GM18868 (cell line): Measurements from ENCODE around the gene PIK3R6.

Experiments used
- ATAC-seq: cut with Tn5 transposase; IDR thresholded peaks from one replicate; pipeline ENCODE4 v1.9.1; 2021; ENCODE audit warnings: mild to moderate bottlenecking, moderate library complexity; ENCODE audit not compliant: unreplicated experiment

The PIK3R6 gene

DNA sequence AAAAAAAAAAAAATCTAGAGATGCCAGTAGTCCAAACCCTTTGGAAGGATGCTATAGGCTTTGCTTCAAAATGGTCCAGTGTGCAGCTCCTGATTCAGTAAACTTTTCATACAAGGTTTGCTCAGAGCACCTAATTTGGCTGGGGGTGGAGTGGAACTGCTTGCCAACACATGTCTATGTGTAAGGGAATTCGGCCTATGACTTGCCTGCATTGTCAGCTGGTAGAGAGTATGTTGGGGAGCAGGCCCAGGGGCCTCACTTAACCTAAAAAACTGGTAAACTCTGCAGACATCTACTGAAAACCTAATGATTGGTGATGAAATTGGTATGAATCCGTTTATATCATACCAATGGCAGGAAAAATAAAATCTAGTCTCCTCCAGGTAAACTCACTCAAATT lies 66.8 kb downstream of the PIK3R6 start:
- no peak for ATAC-seq

DNA sequence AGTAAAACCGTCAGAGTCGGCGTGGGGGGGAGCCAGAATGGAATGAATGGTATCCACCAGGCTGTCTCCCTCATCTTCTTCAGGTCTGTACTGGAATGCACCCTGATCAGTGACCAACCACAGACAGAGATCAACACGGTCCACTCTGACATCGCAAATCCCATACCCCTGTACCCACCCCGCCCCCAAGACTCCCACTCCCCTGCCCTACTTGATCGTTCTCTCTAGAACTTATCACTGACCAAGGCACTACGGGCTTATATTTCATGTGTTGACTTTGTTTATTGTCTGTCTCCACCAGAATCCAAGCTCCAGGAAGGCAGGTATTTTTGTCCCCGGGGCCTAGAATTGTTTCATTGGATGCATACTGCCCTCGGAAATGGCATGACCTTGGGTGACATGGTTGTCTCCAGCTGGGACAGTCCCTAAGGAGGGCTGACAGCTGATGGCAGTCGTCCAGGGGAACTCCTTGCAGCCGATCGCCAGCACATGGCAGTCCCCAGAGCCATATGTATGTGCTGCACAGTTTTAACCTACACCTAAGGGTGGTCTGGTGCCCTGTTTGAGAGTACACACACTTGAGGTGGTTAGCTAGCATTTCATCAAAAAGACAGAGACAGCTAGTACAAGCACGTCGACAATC lies 67.8 kb downstream of the PIK3R6 start:
- no peak for ATAC-seq

DNA sequence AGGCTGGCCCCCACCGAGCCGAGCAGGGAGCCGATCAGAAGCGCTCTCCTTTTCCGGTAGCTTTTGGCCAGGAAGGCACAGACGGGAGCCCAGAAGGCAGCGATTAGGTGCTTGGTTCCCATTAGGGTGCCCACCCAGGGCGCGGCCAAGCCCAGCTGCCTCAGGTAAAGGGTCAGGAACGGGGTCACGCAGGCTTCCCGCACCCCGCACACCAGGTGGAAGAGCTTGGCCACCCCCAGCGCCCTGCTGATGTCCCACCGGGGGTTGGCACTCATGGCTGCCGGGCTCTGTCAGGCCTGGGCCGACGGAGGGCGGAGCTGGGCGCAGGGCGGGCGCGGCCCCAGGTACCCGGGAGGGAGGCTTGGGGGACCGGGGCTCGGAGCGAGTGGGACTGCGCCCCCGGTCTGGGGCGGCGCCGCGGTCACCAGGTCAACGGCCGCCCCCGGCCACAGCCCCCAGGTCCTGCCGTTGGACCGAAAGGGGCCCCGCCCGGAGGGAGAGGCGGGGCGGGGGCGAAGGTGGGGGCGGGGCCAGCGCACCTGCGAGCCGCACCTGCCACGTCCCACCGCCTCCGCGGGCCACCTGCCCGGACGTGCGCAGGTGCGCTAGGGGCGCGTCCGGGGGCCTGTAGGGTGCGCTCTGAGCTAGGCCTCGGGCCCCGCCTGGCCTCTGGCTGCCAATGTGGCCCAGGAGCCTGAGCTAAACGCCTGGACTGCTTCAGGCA lies 68.5 kb downstream of the PIK3R6 start, which contains the start of gene MFSD6L:
Gene MFSD6L (minus strand): TSS at position 520 of the 724 bp plus-strand sequence. CDS start 245 bp downstream, at position 275.
- ATAC-seq, result no peak

DNA sequence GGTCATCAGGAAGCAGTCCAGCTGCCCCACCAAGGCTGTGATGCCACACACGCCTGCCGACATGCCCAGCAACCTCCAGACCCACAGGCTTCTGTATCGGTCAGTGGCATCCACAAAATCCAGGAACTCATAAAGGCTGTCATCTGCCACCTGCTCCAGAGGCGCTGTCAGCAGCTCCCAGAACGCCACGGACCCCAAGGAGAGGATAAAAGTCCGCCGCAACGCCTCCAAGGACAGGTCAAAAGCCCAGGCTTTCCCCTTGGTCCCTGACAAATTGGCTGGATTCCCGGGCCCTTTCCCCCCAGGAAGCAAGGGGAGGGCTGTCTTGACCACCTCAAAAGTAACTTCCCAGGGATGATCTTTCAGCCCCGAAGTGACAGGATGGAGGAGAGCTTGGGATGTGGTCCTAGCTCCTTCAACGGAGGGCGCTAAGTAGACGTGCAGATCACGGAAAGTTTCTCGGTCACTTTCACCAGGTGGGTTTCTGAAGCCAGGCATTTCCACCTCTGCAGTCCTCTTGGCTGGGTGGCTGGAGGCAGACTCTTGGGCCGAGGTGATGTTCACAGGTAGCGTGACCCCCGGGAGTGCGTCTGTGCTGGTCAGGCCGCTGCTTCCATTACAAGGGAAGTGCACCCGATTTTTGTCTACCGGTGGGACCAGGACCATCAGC lies 69.2 kb downstream of the PIK3R6 start:
- ATAC-seq, result no peak

DNA sequence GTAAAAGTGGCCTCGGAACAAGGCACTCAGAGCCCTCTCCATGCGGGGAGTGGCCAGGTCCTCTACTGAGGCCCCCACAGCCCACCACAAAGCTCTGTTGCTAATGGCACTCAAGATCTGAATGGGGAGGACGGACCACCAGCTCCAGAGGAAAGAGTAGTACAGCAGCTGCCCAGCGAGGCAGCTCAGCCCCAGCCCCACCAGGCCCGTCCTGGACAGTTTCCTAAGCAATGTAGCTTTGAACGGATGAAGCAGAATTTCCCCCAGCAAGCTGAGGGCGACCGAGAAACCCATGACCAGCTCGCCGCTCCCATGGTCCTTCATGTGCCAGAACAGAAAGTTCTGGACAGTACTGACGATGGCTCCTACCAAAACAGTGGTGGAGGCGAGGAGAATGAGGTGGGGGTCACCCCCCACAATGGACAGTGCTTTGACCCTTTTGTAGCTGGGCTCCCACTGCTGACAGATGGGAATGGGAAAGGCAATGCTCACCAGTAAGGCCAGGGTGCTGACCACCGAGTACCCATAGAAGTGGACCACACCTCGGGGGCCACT lies 69.8 kb downstream of the PIK3R6 start:
- ATAC-seq, result no peak

DNA sequence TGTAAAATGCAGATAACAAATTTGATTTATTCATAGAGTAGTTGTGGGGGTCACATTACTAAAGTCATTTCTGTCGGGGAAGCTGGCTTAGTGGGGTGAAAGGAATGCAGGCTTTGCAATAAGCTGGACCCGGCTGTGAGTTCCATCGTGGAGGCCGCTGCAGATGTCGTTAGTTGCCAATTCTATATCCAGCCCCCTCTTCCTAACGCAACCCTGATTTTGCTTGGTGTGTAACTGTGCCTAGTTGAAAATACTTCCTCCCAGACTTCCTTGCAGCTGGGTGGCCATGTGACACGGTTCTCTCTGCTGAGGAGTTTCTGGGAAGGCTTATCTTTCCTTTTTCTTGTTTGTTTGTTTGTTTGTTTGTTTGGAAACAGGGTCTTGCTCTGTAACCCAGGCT lies 72.8 kb downstream of the PIK3R6 start:
- no peak for ATAC-seq

DNA sequence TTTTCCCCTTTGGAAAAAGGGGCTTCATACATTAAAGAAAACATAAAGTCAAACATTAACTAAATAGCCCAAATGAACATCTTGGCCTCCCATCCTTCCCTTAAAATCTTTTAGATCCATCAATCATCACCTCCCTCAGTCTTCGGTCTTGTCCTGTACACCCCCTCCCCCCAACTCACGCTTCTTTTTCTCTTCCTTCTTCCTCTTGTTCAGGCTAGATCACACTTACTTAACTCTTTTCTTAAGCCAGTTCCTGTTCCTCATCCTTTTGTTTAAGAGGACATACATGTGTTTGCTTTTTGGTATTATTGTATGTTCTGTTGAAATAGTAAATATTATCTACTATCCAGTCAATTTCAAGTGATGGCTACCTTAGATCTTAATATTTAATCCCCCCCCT lies 73.8 kb downstream of the PIK3R6 start:
- no peak for ATAC-seq

DNA sequence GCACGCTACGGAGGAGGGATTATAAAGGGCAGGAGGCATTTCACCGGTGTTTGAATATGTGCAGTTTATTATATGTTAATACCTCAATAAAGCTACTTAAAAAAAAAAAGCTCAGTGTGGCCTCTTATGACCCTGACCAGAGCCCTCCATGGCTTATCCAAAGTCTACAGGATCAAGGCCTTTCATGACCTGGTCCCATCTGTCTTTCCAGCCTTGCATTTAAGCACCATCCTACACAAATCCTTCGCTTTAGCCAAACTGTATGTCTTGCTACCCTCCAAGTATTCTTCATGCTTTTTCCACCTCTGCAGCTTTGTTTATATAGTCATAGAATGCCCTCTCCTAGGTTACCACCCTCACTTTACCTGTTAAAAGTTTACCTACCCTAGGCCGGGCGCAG lies 74.8 kb downstream of the PIK3R6 start:
- ATAC-seq, result no peak

DNA sequence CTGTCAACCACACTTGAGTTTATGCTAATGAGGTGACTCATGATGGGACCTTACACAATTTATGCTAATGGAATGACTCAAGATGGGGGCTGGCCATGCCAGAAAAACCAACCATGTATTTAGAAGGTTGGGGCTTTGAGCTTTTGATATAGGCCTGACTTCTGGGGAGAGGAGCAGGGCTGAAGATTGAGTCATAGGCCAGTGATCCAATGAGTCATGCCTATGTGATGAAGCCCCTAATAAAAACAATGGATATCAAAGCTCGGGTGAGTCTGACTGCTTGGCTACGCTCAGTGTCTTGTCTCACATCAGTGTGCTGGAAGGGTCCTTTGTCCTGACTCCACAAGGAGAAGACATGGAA lies 75.6 kb downstream of the PIK3R6 start:
- ATAC-seq, result no peak

DNA sequence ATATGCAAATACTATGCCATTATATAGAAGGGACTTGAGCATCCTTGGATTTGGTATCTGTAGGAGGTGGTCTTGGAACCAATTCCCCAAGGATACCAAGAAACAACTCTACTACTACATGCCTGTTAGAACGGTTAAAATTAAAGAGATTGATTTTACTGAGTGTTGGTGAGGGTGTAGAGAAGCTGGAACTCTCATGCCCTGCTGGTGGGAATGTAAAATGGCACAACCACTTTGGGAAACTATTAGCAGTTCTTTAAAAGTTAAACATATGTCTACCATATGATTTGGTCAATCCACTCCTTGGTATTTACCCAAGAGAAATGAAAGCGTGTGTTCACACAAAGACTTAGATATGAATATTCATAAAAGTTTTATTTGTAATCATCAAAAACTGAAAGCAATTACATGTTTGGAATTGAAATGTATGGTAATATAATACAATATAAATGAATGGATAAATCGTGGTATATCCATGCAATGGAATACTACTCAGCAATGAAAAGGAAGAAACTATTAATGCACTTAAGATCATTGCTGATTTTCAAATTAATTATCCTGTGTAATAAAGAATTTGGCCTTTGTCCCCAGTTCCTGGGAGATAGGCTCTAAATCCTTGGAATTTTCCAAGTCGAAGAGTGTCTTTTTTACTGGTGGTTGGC lies 76.1 kb downstream of the PIK3R6 start:
- ATAC-seq, result no peak

DNA sequence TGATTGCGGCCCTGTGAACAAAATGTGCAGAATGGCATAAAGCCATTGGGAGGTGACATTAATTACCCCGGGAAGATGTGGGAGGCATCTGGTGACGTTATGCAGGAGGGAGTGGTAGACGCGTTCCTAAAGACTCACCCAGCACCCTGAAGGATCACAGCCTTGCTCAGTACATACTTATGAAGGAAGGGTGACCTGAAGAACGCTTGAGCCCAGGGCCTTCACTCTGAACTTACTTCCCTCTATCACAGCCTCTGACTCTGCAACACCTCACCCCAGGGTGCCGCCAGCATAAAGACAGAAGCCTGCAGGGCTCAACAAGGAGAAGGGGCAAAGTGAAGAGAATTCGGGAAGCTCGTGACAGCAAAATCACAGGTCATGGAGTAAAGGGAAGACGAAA lies 77.7 kb downstream of the PIK3R6 start:
- no peak for ATAC-seq

DNA sequence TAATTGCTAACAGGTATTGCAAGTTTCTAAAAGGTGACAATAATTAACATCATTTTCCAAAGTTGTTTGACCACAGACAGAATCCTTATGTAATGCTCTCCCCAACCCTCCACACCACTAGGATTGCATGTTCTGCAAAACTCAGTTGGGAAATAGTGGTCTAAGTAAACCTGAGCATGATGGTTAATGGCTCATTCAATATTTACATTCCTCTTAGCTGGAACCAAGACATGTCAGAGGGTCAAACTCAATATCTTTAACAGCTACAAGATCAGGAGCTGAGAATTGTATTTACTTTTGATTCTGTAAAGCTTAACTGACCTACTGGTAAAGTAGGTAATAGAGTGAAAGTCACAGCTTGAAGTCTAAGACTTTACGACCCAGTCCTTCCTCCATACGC lies 78.5 kb downstream of the PIK3R6 start:
- ATAC-seq, result no peak

DNA sequence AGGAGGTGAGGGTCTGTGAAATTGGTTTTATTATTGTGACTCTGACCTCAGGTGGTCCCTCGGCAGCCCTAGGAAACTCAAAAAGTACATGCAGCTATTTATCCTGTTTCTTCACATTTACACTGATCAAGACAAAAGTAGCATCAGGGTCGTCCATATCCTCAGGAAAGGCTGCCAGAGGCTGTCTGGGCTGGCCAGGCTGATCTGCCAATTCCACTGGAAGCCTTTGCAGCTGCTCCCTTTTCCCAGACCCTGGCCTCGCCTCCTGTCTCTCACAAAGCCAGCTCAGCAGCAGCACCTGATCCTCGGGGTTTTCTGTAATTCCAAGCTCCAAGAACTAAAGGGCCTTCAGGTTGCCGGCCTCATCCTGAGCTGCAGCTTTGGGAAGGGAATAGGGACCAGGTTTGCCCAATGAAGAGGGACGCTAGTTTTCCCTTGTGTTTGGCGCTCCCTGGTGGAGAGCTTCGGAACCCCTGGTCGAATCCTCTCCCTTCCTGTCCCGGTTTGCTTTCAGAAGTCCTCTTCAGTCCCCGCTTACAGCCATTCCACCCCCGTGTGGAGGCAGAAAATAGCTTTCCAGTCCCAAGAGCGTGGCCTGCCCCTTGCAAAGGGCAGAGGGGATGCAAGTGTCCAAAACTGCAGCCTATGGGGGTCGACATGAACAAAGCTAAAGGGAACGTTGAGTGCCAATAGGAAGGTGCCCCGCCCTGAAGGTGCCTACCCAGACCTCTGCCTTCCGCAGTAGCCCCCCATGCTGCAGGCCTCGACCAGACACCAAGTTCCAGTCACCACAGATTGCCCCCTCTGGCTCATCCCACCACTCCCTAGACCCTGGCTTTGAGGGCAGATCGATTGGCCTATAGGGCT lies 81.7 kb downstream of the PIK3R6 start:
- no peak for ATAC-seq

DNA sequence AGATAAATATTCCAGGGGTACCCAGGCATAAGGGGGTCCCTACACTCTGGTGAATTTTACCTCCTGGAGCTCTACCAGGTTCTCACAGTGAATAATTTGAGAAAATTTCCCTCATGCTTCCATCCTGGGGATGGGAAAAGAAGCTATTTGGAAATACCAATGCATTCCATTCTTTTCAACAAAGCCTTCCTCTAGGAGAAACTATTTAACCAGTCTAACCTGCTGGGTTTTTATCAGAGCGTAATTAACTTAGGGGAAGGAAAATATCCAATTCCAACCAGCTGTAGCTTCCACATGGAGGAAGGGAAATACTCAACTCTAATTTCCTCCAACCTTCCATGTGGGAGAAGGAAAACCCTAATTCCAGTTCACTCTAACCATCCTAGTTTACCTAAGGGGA lies 85.3 kb downstream of the PIK3R6 start:
- no peak for ATAC-seq

DNA sequence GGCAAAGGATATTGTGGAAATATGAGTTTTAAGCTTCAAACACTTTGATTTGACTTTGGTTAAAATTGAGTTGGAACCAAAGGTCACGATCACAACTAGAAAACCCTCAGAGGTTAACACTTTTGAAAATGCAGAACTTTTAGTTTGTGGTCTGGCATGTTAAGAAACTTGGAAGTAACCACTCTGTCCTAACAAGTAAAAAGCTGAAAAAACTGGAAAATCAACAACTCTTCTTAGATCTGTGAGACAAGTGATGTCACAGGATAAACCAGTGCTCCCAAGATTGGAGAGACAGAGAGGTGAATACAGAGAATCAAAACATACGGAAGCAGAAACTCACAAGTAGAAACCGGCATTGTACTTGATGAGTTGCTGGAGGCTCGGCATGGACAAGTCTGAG lies 85.7 kb downstream of the PIK3R6 start:
- ATAC-seq, result no peak

DNA sequence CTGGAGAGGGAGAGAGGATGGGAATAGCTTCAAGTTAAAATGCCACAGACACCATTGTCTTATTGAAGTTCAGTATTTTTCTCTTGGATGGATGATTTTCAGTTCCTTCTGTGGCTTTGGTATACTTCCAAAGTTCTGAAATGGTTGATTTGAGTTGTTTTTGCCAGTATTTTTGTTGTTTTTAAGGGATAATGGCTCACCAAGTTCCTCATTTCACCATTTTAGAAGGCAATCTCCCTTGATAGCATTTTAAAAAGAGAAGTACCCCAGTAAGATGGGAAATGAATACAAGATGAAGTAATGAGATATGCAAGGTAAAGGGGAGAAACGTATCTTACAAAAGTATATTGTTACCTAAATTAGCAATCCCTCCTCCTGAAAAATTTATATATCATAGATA lies 90.6 kb downstream of the PIK3R6 start:
- ATAC-seq, result no peak

DNA sequence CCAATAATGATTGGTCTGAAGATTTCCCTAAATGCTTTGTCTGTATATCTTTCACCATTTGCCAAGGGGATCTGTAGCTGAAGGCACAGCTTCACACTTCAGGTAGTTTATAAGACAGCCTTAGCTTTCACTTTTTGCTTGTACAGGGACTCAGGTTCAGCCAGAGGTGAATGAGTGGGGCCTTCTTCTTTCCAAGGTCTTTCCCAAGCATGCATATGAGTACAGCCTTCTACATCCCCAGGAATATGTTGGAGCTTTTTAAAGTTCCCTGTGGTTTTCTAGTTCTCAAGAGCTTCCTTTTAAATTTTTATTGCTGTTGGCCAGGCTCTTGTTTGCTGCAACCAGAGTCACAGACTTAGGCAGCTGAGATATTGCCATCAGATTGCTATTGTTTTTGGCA lies 91.2 kb downstream of the PIK3R6 start:
- ATAC-seq, result no peak

DNA sequence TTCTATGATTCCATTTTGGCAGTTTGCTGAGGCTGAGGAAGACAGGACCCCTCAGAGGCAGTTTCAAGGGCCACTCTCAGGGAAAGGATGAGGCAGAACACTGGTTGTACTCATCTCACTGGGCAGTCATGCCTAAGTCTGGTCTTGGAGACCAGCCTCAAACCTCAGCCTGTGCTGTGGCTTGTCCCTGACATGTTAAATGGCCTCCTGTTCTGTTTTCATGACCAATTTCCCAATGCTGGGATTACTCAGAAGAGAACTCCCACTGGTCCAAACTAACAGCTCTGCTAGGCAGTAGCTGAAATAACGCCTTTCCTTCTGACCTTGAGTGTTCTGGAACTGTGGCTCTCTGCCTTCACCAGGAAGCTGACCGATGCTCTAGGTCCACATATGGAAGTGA lies 100.7 kb downstream of the PIK3R6 start:
- ATAC-seq, result no peak

DNA sequence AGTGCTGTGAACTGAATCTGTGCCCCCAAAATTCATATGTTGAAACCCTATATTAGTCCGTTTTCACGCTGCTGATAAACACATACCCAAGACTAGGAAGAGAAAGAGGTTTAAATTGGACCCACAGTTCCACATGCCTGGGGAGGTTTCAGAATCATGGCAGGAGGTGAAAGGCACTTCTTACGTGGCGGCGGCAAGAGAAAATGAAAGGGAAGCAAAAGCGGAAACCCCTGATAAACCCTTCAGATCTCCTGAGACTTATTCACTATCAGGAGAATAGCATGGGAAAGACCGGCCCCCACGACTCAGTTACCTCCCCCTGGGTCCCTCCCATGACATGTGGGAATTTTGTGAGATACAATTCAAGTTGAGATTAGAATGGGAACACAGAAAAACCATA lies 105.5 kb downstream of the PIK3R6 start:
- no peak for ATAC-seq

DNA sequence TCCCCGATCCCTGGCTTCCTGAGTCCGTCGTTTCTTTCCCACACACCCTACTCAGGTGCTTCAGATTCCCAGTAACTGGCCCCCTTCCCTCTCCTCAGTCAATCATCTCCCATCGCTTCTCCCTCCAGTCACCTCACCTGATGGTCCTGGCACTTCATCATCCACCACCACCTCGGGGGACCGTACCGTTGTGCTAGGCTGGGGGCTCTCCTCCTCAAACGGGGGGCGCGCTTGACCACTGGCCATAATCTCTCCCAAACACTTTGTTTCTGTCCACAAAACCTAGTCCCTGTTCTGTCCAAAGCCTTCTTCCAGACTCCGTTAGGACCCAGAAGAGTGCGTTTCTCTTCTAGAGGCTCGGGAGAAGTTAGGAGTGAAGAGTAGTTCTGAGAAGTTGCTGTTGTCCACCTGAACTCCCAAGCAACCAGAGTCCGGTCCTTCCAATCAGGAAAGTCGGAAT lies 109.3 kb downstream of the PIK3R6 start, which contains the start of gene SPDYE4:
Gene SPDYE4 (minus strand): TSS at position 410 of the 460 bp plus-strand sequence. CDS start 164 bp downstream, at position 246.
- ATAC-seq, result no peak
